ENCODE data around the gene PRRC2C.
"Not testable (repeated sequence)": the region's sequence is repeated elsewhere in the genome, so short reads cannot be mapped to it uniquely, and the experiment has no call there.

PRRC2C gene

GRCh38 chr1:171590022-171590421, 104.7 kb downstream of the PRRC2C start:
- no peak for DNase-seq

DNA sequence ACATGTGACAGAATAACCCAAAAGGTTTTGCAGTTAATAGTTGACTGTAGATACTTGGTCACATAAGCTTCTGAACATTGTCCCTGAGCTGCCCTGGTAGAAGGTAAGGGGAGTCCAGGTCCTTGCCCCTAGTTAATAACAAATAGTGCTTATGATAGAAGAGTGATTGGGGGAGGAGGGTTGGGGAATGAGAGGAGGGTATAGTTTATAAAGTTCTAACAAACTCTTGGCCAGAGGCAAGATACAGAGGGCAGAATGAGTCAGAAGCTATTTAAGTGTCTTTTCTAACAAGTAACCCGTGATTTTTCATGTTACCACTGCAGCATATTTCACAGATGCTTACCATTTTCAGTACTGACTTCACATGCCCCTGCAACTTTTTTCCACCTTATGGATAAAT, 110.0 kb downstream of the PRRC2C start:
- DNase-seq, result no peak

- DNase-seq, result no peak
Observed at GRCh38 chr1:171596119-171596518, 110.8 kb downstream of the PRRC2C start.

DNA sequence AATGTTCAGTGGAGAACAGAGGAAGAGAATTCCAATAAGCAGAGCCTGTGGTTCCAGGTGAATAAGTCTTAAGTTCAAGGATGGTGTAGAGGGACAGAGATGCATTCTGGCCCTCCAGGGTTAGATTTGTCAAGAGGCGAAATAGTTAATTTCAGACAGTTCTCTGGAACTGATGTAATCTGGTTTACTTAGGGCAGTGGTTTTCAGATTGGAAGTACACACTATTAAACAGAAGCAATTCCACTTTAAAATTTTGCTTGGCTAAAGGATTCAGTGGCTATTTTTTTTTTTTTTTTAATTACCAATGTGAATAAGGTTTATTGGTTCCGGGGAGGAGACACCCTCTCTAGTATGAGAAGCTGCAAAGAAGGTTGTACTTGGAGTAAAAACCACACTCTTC, 111.4 kb downstream of the PRRC2C start:
- DNase-seq, result no peak

GRCh38 chr1:171597203-171597602, 111.9 kb downstream of the PRRC2C start:
- no peak for DNase-seq

- DNase-seq, result not testable (repeated sequence)
Observed at GRCh38 chr1:171600310-171600709, 115.0 kb downstream of the PRRC2C start.

GRCh38 chr1:171600862-171601261, 115.5 kb downstream of the PRRC2C start:
- no peak for DNase-seq

DNA sequence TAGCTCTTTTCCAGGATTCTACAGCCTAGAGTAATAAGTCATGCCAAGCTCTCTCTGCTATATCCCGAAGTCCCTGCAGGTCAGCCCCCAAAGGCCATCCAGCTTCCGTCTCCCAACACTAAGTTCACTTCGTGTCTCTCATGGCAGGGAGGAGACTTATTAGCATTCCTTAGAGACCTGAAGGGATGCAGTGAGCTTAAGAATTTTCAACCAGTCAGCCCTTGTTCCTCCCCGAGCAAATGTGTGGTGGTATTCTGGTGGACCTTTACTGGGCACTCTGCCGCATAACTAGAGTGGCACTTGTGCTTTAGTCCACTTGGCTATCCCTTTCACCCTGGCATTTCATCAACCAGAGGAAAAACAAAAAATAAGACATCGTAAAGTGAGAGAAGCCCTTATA, 117.7 kb downstream of the PRRC2C start:
- DNase-seq, result not testable (repeated sequence)

- no peak for DNase-seq
Observed at GRCh38 chr1:171606402-171606941, 121.1 kb downstream of the PRRC2C start.

GRCh38 chr1:171610385-171610784, 125.1 kb downstream of the PRRC2C start:
- no peak for DNase-seq

GRCh38 chr1:171611306-171611705, 126.0 kb downstream of the PRRC2C start:
- DNase-seq, result no peak

GRCh38 chr1:171613282-171613681, 128.0 kb downstream of the PRRC2C start:
- no peak for DNase-seq

DNA sequence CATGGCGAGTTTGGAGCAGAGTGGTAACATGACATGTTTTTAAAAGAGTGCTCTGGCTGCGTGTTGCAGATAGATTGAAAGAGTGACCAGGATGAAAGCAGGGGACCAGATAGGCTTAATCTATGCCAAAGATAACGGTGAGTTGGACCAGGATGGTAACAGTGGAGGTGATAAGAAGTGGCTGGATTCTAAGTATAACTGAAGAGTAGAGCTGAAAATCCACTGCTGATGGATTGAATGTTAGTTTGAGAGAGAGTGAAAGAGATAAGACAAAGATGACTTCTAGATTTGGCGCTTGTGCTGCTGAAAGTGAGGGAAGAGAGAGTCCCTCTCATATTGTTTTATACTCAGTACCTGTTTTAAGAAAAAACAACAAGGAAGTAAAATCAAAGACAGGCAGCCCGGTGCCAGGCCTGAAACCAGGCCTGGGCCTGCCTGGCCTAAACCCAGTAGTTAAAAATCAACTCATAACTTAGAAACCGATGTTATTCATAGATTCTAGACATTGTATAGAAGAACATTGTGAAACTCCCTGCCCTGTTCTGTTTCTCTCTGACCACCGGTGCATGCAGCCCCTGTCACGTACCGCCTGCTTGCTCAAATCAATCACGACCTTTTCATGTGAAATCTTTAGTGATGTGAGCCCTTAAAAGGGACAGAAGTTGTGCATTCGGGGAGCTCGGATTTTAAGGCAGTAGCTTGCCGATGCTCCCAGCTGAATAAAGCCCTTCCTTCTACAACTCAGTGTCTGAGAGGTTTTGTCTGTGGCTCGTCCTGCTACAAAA, 130.0 kb downstream of the PRRC2C start:
- DNase-seq, result not testable (repeated sequence)

DNA sequence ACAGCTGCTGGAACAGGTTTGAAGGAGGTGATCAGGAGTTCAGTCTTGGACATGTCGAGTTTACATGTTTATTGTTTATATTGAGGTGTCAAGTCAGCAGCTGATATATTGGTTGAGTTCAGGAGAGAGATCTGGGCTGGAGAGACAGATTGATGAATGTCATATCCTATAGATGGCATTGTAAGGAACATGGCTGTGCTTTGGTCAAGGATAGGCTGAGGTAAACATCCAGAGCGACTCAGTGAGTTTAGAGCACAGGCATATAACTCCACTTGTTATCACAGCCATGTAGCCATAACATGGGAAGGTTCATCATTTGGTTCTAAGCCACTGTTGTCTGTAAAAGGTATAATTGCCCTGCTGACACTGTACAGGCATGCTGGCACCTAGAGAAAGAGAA, 131.3 kb downstream of the PRRC2C start:
- DNase-seq, result no peak

GRCh38 chr1:171622152-171622462, 136.8 kb downstream of the PRRC2C start, which contains the start of gene MYOCOS:
Gene MYOCOS, plus strand, starts transcription at chr1:171622243. Its CDS starts 1,641 bp downstream, at chr1:171623884.
- no peak for DNase-seq

DNA sequence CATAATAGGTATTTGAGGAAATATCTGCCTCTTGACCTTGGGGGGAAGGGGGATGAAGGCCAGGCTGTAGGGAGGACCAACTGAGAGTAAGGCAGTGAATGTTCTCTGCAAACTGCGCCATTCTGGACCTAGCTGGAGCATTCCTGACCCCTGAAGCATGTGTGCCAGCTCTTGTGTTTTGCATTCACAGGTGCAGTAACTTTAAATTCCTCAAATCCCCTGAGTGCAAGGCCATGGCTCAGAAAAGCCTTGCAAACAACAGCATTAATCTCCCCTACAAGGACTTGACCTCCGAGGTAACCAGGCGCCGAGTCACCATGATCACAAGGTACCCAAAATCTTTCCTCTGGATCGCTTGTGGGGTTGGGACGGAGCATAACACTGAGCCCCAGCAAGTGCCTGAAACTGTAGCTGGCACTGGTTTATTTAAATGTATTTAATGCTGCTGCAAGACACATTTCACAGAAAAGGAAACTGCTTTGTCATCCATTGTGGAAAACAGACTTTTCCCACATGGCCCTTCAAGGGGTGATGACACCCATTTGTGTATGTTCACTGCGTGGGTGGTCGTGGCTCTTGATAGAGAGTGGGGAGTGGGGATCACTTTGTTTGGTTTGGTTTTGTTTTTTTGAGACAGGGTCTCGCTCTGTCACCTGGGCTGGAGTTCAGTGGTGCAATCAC, 138.5 kb downstream of the PRRC2C start:
- no peak for DNase-seq

DNA sequence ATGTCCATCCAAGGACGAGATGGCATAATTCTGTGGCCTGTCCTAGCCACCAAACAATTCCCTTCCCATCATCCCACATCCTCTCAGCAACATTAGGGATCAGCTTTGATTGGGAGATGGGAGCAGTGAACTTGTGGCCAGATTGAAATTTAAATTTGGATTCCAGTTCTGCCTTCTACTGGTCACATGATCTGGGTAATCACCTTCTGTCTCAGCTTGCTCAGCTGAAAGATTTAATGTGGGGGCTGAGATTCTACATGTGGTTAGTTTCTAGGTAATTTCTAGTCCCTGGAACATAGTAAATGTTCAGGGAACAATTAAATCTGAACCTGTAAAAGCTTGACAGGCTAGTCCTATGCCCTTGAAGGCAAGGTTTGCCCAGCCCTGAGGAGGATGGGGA, 139.9 kb downstream of the PRRC2C start:
- DNase-seq, result no peak

DNA sequence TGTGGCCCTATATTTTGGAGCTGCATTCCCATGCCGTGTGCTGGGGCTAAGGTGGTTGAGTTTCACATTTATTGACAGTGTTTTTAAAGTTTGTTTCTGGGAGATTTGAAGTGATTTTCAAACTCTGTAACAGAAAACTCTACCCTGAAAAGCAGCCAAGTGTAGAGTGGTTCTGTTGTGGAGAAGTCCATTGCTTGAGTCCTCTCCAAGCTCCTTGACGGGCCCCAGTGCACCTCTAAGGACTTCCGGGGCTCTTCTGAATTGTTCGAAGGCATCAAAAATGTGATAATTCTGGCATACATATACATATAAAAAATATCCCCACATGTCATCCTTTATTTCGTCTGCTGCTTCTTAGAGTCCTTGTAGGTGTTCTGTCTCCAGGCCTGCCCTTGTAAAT, 141.7 kb downstream of the PRRC2C start:
- DNase-seq, result no peak

DNA sequence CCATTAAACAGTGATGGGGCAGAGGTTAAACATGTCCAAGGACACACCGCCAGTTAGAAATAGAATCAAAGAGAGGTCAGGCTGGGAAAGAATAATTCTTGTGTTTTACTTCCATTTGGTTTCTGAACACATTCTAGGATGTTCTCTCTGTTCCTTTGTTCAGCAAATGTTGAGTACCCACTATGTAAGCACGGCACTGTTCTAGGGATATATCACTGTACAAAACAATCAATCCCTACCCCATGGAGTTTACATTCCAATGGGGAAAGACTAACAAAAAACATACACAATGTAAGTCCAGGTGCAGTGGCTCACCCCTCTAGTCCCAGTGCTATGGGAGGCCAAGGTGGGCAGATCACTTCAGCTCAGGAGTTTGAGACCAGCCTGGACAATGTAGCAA, 142.9 kb downstream of the PRRC2C start:
- no peak for DNase-seq

- no peak for DNase-seq
Observed at GRCh38 chr1:171635661-171636060, 150.3 kb downstream of the PRRC2C start.

- no peak for DNase-seq
Observed at GRCh38 chr1:171636141-171636540, 150.8 kb downstream of the PRRC2C start.

DNA sequence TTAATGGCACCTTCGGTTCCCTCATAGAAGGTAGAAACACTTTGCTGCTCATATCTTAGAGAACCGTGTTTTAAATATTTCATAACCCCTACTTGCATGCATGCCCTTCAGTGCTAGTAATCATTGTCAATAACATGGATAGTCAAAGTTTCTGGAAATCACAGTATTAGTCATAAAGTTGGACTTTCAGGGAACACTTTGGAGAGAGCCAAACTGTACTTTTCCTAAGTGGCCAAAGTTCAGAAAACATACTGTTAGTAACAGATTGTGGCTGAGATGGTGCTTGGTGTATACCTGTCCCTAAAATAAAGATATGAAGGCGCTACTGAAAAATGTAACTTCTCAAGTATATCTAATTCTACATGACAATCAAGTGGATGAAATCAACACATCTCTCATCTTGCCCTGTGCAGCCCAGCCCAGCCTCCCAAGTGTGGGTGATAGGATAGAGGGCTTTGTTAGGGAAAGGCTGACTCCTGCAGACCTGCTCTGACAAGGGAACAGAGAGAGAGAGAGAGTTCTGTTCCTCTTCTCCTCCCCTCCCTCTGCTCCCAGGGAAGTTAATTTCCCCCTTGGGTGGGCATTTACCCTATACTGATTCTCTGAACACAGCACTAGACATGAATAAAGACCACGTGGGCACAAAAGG, 152.7 kb downstream of the PRRC2C start:
- DNase-seq, result no peak

- DNase-seq, result no peak
Observed at GRCh38 chr1:171640225-171640624, 154.9 kb downstream of the PRRC2C start.
